CD4-positive, alpha-beta T cell treated with Interferon alpha-2 for 1 hour (primary cell): Measurements from ENCODE around the gene TNK2.
"Not testable (repeated sequence)": the region's sequence is repeated elsewhere in the genome, so short reads cannot be mapped to it uniquely, and the experiment has no call there.

Experiments
- DNase-seq, 2 donors: peaks; one replicate each; pipeline ENCODE4 v3.0.0-alpha.2; 2020 to 2022

Gene TNK2

GRCh38 chr3:195844671-195845218 lies 63.6 kb downstream of the TNK2 start:
- no peak for DNase-seq

GRCh38 chr3:195839260-195840010 lies 68.9 kb downstream of the TNK2 start:
- DNase-seq: no peak

GRCh38 chr3:195838714-195839113 lies 69.6 kb downstream of the TNK2 start:
- DNase-seq: no peak

GRCh38 chr3:195836476-195837135 lies 71.7 kb downstream of the TNK2 start:
- DNase-seq: no peak

- no peak for DNase-seq
These were observed 72.6 kb downstream of the TNK2 start for GRCh38 chr3:195835791-195836190.

- DNase-seq: no peak
These were observed 73.4 kb downstream of the TNK2 start for GRCh38 chr3:195834675-195835583.

GRCh38 chr3:195829897-195830254 lies 78.5 kb downstream of the TNK2 start:
- no peak for DNase-seq

- DNase-seq: no peak
These were observed 79.6 kb downstream of the TNK2 start for GRCh38 chr3:195828762-195829161.

- no peak for DNase-seq
These were observed 82.2 kb downstream of the TNK2 start for GRCh38 chr3:195825857-195826804.

GRCh38 chr3:195825191-195825588 lies 83.2 kb downstream of the TNK2 start:
- DNase-seq: no peak

- DNase-seq: not testable (repeated sequence)
These were observed 83.7 kb downstream of the TNK2 start for GRCh38 chr3:195824425-195825190.

- no peak for DNase-seq
These were observed 84.4 kb downstream of the TNK2 start for GRCh38 chr3:195823999-195824398.

- DNase-seq: no peak
These were observed 85.1 kb downstream of the TNK2 start for GRCh38 chr3:195823280-195823679.

GRCh38 chr3:195822131-195822696 lies 86.1 kb downstream of the TNK2 start:
- DNase-seq: no peak

GRCh38 chr3:195821403-195822130 lies 86.8 kb downstream of the TNK2 start:
- DNase-seq: no peak

- DNase-seq: no peak
These were observed 87.5 kb downstream of the TNK2 start for GRCh38 chr3:195820901-195821300.

- no peak for DNase-seq
These were observed 88.2 kb downstream of the TNK2 start for GRCh38 chr3:195820186-195820585.

GRCh38 chr3:195818301-195818700 lies 90.0 kb downstream of the TNK2 start:
- DNase-seq: no peak

- DNase-seq: no peak
These were observed 90.7 kb downstream of the TNK2 start for GRCh38 chr3:195817578-195818135.
